ENCODE results near the gene THSD7B.
"Not testable (repeated sequence)": the region's sequence is repeated elsewhere in the genome, so short reads cannot be mapped to it uniquely, and the experiment has no call there.

THSD7B gene

GRCh38 chr2:137051778-137052398 lies 286.5 kb downstream of the THSD7B start:
- no peak for DNase-seq

GRCh38 chr2:137056704-137057103 lies 291.4 kb downstream of the THSD7B start:
- no peak for DNase-seq

- DNase-seq = not testable (repeated sequence)
Measured at GRCh38 chr2:137076111-137076765, 310.9 kb downstream of the THSD7B start.

GRCh38 chr2:137091704-137092103 lies 326.4 kb downstream of the THSD7B start:
- no peak for DNase-seq

GRCh38 chr2:137093116-137093515 lies 327.8 kb downstream of the THSD7B start:
- no peak for DNase-seq

- DNase-seq = no peak
Measured at GRCh38 chr2:137096187-137096586, 330.8 kb downstream of the THSD7B start.

GRCh38 chr2:137096693-137097092 lies 331.3 kb downstream of the THSD7B start:
- no peak for DNase-seq

- DNase-seq = not testable (repeated sequence)
Measured at GRCh38 chr2:137101814-137102213, 336.5 kb downstream of the THSD7B start.

GRCh38 chr2:137107904-137108303 lies 342.6 kb downstream of the THSD7B start:
- no peak for DNase-seq

- no peak for DNase-seq
Measured at GRCh38 chr2:137111896-137112295, 346.6 kb downstream of the THSD7B start.

- no peak for DNase-seq
Measured at GRCh38 chr2:137115081-137115794, 349.9 kb downstream of the THSD7B start.

- no peak for DNase-seq
Measured at GRCh38 chr2:137115795-137116089, 350.4 kb downstream of the THSD7B start.

- DNase-seq = no peak
Measured at GRCh38 chr2:137117385-137117784, 352.0 kb downstream of the THSD7B start.

- no peak for DNase-seq
Measured at GRCh38 chr2:137118140-137118539, 352.8 kb downstream of the THSD7B start.

GRCh38 chr2:137123226-137123625 lies 357.9 kb downstream of the THSD7B start:
- DNase-seq = no peak

GRCh38 chr2:137133225-137133624 lies 367.9 kb downstream of the THSD7B start:
- no peak for DNase-seq

- no peak for DNase-seq
Measured at GRCh38 chr2:137138263-137138662, 372.9 kb downstream of the THSD7B start.

- peak; percentile 48 for DNase-seq
Measured at GRCh38 chr2:137151731-137152130, 386.4 kb downstream of the THSD7B start.

GRCh38 chr2:137154946-137155345 lies 389.6 kb downstream of the THSD7B start:
- no peak for DNase-seq

GRCh38 chr2:137155356-137156104 lies 390.2 kb downstream of the THSD7B start:
- DNase-seq = no peak

GRCh38 chr2:137156221-137156844 lies 391.0 kb downstream of the THSD7B start:
- DNase-seq = no peak

GRCh38 chr2:137157851-137158250 lies 392.5 kb downstream of the THSD7B start:
- no peak for DNase-seq

GRCh38 chr2:137161250-137161649 lies 395.9 kb downstream of the THSD7B start:
- DNase-seq = no peak

Data from DMS53 (cell line).